Thoracic aorta (tissue), 2 donors: ENCODE measurements around the gene SCYGR2. TPM values are rescaled to one million over a fixed set of nuclear protein-coding genes. Genes with fewer than 3 reads are reported as not detected.

ENCODE experiments used
- ATAC-seq: fragments of 150-250 bp; one replicate; pipeline ENCODE4 v1.8.0; 2017; ENCODE audit warnings: low read depth; ENCODE audit not compliant: insufficient number of reproducible peaks, low FRiP score
- DNase-seq: peaks from one replicate; pipeline ENCODE4 v3.0.0-alpha.2; 2020; ENCODE audit warnings: low spot score
- H3K27ac ChIP-seq, 2 donors: fragments of 200-600 bp; sonication (generic); 1 replicate in 1 of 2; 2 replicates in 1 of 2; pipeline ENCODE4 v1.5.1; 2016; ENCODE audit warnings: mild to moderate bottlenecking in 2 of 2, moderate library complexity in 2 of 2
- H3K27me3 ChIP-seq: fragments of 200-600 bp; sonication (generic); replicated peaks from 2 replicates; pipeline ENCODE4 v1.6.0; 2016; ENCODE audit warnings: mild to moderate bottlenecking; ENCODE audit not compliant: insufficient read depth
- H3K36me3 ChIP-seq: fragments of 200-600 bp; sonication (generic); one replicate; pipeline ENCODE4 v1.5.1; 2016
- H3K4me1 ChIP-seq, 2 donors: fragments of 200-600 bp; sonication (generic); 1 replicate in 1 of 2; 2 replicates in 1 of 2; pipeline versions ENCODE4 v1.5.1 to v1.6.0; 2016; ENCODE audit warnings: low read depth in 2 of 2, mild to moderate bottlenecking in 1 of 2; ENCODE audit not compliant: control insufficient read depth in 1 of 2
- H3K4me3 ChIP-seq: fragments of 200-600 bp; sonication (generic); 2 replicates; pipeline ENCODE4 v1.5.1; 2016; ENCODE audit warnings: mild to moderate bottlenecking
- H3K9me3 ChIP-seq: fragments of 200-600 bp; sonication (generic); 2 replicates; pipeline ENCODE4 v1.5.1; 2016
- total RNA-seq, 2 donors: library from RNA; depleted of rRNA; stranded (reverse); fragments of >200 nt; gene quantifications; one replicate each; pipeline versions ENCODE4 v1.1.0 to v1.2.3, GENCODE V29; 2016
- TF ChIP-seq, protein P1 (sequence below): fragments of 200-600 bp; sonication (generic); IDR thresholded peaks from one replicate; pipeline ENCODE4 v1.5.1; 2019; ENCODE audit warnings: antibody characterized with exemption

The SCYGR2 gene
- total RNA-seq, 2 donors from 2014 or later, result not detected

DNA sequence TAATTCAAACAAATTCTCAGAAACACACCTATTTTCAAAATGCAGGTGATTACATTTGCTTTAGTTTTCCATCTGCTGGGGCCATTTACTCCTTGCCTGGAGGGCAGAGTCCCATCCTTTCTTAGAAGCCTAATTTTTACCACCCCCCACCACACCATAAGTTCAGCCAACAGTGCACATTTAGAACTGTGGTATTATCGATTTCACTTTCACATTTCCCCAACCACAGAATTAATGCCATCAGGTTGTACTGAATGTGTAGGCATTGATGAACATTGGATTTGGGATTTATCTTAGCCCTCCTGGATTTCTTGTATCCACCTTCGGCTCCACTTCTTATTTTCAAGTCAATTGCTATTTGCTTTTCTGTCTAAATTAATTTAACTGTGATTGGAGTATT, 11.4 kb downstream of the SCYGR2 start:
- no peaks in the 10 kb centered on the region for H3K9me3 ChIP-seq
- H3K27me3 ChIP-seq, result no peaks in the 10 kb centered on the region
- H3K36me3 ChIP-seq, result no peaks in the 10 kb centered on the region
- DNase-seq, result no peak
- H3K4me3 ChIP-seq, result no peak overlapping the region
- no peaks in the 10 kb centered on the region for H3K4me1 ChIP-seq
- no peak for ATAC-seq
- TF ChIP-seq, protein P1, sequence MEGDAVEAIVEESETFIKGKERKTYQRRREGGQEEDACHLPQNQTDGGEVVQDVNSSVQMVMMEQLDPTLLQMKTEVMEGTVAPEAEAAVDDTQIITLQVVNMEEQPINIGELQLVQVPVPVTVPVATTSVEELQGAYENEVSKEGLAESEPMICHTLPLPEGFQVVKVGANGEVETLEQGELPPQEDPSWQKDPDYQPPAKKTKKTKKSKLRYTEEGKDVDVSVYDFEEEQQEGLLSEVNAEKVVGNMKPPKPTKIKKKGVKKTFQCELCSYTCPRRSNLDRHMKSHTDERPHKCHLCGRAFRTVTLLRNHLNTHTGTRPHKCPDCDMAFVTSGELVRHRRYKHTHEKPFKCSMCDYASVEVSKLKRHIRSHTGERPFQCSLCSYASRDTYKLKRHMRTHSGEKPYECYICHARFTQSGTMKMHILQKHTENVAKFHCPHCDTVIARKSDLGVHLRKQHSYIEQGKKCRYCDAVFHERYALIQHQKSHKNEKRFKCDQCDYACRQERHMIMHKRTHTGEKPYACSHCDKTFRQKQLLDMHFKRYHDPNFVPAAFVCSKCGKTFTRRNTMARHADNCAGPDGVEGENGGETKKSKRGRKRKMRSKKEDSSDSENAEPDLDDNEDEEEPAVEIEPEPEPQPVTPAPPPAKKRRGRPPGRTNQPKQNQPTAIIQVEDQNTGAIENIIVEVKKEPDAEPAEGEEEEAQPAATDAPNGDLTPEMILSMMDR, result no peak
- no peak overlapping the region for H3K27ac ChIP-seq

DNA sequence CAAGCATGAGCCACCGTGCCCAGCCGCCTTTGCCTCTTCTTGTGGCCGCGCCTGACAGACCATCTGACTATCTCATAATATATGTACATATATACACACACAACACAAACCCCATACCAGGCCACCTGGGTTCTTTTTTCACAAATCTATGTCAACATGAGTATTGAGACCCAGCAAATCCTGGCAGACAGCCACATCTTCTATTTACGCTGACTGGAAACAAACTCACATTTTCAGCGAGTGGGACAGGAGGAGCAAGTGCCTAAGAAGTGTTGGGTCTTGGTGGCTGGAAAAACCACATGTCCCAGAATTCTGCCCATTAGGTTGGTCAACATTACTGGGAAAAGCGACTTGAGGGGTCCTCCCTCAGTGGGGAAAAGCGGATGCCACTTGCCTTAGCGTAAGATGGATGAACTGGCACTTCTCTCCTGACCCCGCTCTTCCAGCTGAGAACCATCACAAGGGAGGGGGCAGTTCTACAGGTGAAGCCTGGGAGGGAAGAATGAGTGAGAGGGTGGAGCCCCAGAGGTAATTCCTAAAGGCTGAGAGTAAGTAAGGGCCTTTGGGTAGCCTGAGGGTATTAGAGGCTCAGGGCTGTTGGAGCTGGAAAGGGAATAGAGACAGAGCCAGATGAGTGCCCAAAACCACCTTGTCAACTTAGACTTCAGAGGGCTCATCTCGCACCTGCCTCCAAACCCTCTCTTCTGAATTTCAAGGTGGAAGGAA, 14.0 kb downstream of the SCYGR2 start:
- Histone ChIP-seq H3K27me3 (no peaks in the 10 kb centered on the region), H3K4me1 (no peaks in the 10 kb centered on the region), H3K27ac (no peak overlapping the region), H3K4me3 (no peak overlapping the region), H3K36me3 (no peaks in the 10 kb centered on the region), H3K9me3 (no peaks in the 10 kb centered on the region)
- DNase-seq (no peak), ATAC-seq (no peak)
- TF ChIP-seq, protein P1, result no peak

DNA sequence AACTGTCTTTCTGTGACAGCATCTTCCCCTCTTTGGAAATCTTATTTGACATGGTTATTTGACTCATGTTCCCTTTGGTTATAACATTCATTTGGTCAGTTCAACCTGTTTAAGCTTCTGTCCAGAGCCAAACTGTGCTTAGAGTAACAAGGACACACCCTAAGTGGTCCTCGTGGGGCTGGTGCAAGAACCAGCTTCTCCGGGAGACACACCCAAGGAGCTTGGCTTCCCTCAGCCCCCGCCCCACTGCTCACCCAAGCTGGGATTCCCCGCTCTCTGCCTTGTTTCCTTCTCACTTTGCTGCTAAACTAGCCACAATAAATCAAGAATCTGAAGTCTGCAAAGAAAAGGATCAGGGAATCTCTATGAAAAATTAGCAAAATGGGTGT, 14.6 kb downstream of the SCYGR2 start:
- DNase-seq, result no peak
- H3K36me3 ChIP-seq, result no peaks in the 10 kb centered on the region
- H3K27ac ChIP-seq, result no peak overlapping the region
- no peaks in the 10 kb centered on the region for H3K9me3 ChIP-seq
- H3K4me1 ChIP-seq, result no peaks in the 10 kb centered on the region
- H3K27me3 ChIP-seq, result no peaks in the 10 kb centered on the region
- TF ChIP-seq, protein P1, result no peak
- H3K4me3 ChIP-seq, result no peak overlapping the region
- ATAC-seq, result no peak

DNA sequence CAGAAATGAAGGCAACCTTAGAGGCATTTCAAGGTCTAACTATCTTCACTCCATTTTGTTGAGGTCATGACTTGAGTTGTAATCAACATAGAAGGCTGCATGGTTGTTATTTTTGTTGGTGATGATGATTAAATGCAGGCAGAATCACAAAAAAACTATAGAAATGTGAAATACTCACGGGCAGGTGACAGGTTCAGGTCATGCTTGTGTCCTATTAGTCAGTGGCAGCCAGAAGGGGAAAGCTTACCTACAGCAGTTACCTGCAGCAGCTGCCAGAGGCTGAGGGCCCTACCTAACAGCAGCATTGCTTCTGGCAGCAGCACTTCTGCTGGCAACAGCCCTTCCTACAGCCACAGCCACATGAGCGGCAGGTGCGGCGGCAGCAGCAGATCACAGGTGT, 15.6 kb downstream of the SCYGR2 start:
- no peak for ATAC-seq
- no peaks in the 10 kb centered on the region for H3K36me3 ChIP-seq
- TF ChIP-seq, protein P1, result no peak

DNA sequence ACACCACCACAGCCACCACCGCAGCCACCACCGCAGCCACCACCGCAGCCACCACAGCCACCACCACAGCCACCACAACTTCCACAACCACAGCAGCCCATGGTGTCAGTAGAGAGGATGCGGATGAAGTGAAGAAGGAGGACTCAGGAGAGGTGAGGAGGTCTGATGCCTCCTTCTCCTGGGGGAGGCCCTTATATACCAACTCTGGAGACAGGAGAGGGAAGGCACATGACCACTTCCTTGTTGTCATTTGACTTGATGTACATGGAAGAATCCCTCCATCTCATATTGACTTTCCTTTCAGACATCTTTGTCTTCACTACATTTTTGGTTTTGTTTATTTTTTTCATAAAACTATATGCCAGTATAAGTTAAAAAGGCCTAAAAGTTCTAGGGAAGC, 16.0 kb downstream of the SCYGR2 start, which contains the start of gene SCYGR3:
TSS of gene SCYGR3 (minus strand) at position 101 of the 400 bp plus-strand sequence. CDS start at position 101, 0 bp downstream.
- Histone ChIP-seq H3K27ac (no peak within 1 kb of the TSS), H3K4me3 (no peak within 1 kb of the TSS), H3K9me3 (no peaks in the 10 kb centered on the region), H3K4me1 (no peaks in the 10 kb centered on the region), H3K27me3 (no peaks in the 10 kb centered on the region), H3K36me3 (no peaks in the 10 kb centered on the region)
- no peak for DNase-seq
- no peak for ATAC-seq
- TF ChIP-seq, protein P1, result no peak

More for the DNA sequence above, 15.6 kb downstream of the SCYGR2 start:
- Histone ChIP-seq H3K4me1 (no peaks in the 10 kb centered on the region), H3K27me3 (no peaks in the 10 kb centered on the region), H3K9me3 (no peaks in the 10 kb centered on the region), H3K27ac (no peak overlapping the region), H3K4me3 (no peak overlapping the region)
- DNase-seq, result no peak
